SH-SY5Y (cell line): ENCODE results near the gene SETMAR.

Experiments
- GATA2 ChIP-seq: IDR thresholded peaks from 2 replicates; pipeline ENCODE4 v1.6.1; 2011; ENCODE audit warnings: mild to moderate bottlenecking, low read depth, low read length
- GATA3 ChIP-seq: IDR thresholded peaks from 2 replicates; pipeline ENCODE4 v1.6.1; 2011; ENCODE audit warnings: low read depth, mild to moderate bottlenecking, low read length, moderate library complexity

The SETMAR gene

DNA sequence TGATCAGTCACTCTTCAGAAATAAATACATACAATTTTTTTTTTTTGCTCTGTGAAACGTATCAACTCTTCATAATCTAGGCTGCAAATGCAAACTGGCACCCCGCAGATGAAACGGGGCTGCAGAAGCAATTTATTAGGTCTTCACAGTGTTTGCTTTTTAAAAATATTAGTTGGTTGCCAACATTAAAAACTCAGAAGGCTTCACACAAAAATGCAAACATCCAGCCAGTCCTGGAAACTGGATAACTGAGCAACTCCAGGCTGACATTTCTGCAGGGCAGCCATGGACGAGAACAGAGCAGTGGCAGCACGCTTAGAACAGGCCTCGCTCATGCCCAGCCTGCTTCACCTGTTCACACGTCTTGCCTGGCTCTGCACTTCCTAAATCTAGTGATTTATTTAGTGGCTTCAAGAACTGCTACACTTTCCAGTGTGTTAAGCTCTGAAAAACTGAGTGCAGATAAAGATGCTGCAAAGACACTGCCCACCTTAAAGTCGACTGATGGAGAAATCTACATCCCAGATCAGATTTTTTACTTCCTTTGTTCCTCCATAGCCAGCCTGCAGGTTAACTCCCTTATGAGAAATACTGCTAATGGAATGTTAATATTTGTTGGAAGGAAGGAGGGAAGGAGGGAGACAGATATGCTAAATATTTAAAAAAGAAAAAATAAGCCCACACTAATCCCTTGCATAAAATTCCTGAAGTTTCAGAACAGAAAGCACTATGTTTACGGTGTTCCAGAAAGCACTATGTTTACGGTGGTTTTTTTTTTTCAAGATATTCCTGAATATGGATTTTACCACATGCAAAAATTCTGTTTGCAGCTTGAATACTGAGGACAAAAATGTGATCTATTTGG is 53.6 kb downstream of the SETMAR start:
- TF ChIP-seq GATA3, result no peak
- TF ChIP-seq GATA2, result no peak

DNA sequence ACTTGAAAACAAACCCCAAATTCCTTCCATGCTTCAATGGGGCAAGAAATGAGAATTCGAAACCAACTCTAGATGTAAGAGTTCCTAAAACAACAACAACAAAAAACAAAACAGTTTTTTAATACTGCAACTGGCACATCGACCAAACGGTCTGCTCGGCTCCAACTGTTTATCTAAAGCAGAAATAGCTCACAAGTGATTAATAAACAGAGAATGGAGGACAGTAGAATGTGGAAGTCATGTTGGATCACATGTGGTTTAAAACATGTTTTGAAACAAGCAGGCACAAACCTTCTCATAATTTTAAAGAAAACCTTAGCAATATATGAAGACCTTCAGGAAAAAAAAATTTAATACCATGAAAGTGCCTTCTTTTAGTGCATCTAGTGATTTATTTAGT is 55.1 kb downstream of the SETMAR start:
- TF ChIP-seq GATA3 (no peak), GATA2 (no peak)

DNA sequence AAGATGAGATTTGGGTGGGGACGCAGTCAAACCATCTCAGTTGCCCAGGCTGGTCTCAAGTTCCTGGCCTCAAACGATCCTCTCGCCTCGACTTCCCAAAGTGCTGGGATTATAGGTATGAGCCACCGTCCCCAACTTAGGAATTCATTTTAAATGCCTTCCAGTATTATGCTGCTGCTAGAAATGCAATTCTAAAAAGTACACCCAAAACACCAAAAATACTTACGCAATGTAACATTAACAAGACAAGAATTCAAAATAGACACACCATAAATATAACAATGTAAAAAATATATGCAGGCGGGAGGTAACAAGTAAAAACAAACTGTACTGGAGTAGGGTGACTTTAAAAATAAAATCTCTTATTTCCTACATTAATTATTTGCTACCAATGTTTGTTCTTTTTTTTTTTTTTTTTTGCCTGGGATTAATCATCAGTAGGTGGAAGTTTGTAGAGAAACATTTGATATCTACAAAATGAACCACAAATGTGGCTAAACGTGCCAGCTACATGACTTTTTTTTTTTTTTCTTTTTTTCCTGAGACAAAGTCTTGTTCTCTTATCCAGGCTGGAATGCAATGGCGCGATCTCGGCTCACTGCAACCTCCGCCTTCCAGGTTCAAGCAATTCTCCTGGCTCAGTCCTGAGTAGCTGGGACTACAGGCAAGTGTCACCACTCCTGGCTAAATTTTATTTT is 56.8 kb downstream of the SETMAR start:
- TF ChIP-seq GATA2 (no peak), GATA3 (no peak)

DNA sequence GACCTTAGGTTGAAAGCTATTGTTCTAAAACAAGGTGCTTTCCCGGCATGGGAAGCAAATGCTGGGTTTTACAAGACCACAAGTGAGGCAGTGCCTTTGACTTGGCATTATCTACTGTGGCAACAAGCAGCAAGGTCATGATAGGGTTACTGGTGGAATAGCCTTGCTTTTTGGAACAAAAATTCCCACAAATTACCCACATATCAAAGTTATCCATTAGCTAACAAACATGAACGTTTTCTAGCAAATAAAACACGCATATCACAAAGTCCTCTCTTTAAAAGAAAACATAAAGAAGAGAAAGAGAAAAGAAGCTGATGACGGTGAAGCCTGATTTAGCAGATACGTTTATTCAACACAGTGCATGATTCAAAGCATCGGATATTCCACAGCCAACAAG is 57.6 kb downstream of the SETMAR start:
- TF ChIP-seq GATA3 (no peak), GATA2 (no peak)

DNA sequence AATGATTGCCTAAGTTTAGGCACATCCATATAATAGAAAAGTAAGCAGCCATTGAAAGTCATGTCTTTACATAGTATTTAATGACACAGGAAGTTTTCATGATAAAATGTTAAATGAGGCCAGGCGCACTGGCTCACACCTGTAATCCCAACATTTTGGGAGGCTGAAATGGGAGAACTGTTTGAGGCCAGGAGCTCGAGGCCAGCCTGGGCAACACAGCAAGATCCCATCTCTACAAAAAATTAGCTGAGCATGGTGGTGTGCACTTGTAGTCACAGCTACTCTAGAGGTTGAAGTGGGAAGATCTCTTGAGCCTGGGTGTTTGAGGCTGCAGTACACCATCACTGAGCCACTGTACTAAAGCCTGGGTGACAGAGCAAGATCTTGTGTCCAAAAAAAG is 59.4 kb downstream of the SETMAR start:
- TF ChIP-seq GATA3, result no peak
- no peak for TF ChIP-seq GATA2
